GM21737 (cell line): ENCODE data around the gene WNT7A.
A peak's percentile ranks its signal among the peaks of the same experiment; 100 is the strongest.
"Not testable (repeated sequence)": the region's sequence is repeated elsewhere in the genome, so short reads cannot be mapped to it uniquely, and the experiment has no call there.

Experiments used
- ATAC-seq: cut with Tn5 transposase; IDR thresholded peaks from one replicate; pipeline ENCODE4 v1.9.1; 2021; ENCODE audit warnings: mild to moderate bottlenecking, moderate library complexity; ENCODE audit not compliant: unreplicated experiment

WNT7A gene

GRCh38 chr3:13879946-13880810 is at the start of gene WNT7A:
Gene WNT7A (minus strand): TSS chr3:13880071. CDS start chr3:13879816, 255 bp downstream.
- no peak for ATAC-seq

- not testable (repeated sequence) for ATAC-seq
These were observed 48.9 kb upstream of the WNT7A start for GRCh38 chr3:13928741-13929140.

- ATAC-seq, result no peak
These were observed 47.4 kb upstream of the WNT7A start for GRCh38 chr3:13927295-13927694.

GRCh38 chr3:13916375-13916774 is 36.5 kb upstream of the WNT7A start:
- ATAC-seq, result no peak

GRCh38 chr3:13902648-13903238 is 22.9 kb upstream of the WNT7A start:
- ATAC-seq, result no peak

- no peak for ATAC-seq
These were observed 22.2 kb upstream of the WNT7A start for GRCh38 chr3:13901935-13902584.

GRCh38 chr3:13898346-13898745 is 18.5 kb upstream of the WNT7A start:
- ATAC-seq, result no peak

DNA sequence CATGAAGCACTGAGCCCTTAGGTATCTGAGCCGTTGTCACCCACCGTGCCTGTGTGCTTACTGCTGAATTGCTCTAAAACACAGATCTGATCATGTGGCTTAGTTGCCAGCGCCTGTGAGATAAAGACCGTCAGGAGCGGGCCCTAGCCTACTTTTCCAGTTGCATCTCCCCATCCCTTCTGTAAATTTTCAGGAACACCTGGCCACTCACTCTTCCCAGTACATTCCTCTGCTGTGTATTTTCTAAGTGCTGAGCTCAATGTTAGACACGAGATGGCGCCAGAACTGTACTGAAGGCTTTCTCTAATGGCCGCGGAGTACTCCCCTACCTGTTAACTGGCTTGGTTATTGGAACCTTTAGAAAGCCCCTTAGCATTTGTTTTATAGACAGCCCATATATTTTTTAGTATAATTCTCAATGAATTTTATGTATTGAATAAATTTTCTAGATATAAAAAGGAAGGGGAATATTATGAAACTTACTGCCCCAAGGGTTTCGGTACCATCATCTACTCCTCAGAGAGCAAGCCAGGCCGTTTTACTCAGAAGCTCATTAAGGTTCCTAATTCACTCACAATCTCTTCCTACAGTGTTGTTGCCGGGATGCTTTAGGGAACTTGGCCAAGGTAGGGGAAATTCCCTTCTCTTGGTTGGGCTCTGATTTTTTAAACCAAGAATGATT is 16.7 kb upstream of the WNT7A start:
- no peak for ATAC-seq

- ATAC-seq, result peak; percentile 92
These were observed 15.6 kb upstream of the WNT7A start for GRCh38 chr3:13895155-13896105.

DNA sequence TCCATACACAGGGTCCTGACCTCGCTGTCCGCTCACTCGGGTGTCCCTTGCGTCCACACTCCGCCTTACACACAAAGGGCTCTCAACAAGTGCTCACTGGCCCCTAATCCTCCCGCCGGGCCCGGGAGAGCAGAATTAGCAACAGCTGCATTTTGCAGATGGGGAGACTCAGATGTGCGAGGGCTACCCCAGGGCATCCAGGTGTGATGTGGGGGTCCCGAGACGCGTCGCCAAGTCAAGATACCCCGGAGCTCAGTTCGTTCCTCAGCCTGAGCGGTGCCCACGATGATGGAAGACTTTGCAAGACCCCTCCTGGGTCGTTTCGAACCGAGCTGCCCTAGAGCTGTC is 14.9 kb upstream of the WNT7A start:
- no peak for ATAC-seq

DNA sequence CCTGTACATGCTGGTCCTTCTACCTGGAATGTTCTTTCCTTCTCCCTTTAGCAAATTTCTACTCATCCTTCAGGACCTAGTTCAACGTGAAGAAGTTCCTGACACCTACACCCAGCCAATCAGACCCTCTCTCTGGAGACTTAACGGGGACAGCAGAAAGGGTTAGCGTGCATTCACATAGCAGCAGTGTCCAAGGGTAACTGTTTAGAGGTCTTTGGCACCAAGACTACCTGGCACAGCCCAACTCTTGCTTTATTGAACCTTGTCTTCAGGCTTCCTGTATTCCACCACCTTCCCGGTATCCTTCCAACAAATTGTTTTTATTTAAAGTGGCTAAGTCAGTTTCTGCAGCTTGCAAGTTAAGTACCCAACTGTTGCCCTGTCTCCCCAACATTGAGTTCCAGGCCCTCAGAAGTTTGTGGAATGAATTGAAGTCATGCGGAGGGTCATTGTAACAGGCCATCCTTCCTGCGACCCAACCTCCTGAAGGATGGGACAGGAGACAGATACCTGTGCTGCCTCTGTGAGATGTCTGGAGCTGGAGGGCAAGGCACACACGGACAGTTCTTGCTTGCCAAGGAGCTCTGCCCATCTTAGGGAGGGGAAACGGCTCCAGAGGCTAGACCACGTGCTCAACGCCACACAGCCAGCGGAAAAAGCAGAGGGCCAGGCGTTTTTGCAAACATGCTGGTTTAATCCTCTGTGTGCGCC is 14.4 kb upstream of the WNT7A start:
- no peak for ATAC-seq

GRCh38 chr3:13892304-13892703 is 12.4 kb upstream of the WNT7A start:
- no peak for ATAC-seq

GRCh38 chr3:13891492-13892073 is 11.7 kb upstream of the WNT7A start:
- ATAC-seq, result no peak

GRCh38 chr3:13891017-13891392 is 11.1 kb upstream of the WNT7A start:
- ATAC-seq, result no peak

DNA sequence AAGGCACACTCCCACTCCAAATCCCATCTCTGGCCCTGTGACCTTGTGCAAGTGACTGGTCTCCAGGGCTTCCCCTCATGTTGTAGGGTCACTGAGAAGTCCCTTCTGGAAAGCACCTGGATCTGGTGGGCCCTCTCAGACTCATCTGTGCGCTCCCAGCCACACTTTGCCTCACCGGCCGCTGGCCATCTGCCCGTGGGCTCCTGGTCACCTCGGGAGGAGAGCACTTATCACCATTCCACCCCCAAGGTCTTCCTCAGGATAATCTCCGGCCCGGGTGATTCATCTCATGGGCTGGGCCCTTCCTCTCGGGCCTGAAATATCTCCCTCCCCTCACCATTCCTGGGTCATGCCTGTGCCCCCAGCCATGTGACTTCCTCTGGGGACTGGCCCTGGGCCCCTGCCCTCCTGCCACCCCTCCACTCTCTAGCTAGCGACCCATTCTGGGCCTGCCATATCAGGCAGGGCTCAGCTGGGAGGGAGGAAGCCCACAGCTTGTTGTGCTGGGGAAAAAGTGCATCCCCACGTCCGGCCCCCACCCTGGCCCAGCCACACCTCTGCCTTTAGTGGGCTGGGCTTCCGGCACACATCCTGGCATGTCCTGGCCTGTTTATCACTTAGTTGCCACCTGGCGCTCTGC is 10.6 kb upstream of the WNT7A start:
- no peak for ATAC-seq

GRCh38 chr3:13888576-13888975 is 8.7 kb upstream of the WNT7A start:
- no peak for ATAC-seq

GRCh38 chr3:13887495-13888300 is 7.8 kb upstream of the WNT7A start:
- ATAC-seq, result no peak

DNA sequence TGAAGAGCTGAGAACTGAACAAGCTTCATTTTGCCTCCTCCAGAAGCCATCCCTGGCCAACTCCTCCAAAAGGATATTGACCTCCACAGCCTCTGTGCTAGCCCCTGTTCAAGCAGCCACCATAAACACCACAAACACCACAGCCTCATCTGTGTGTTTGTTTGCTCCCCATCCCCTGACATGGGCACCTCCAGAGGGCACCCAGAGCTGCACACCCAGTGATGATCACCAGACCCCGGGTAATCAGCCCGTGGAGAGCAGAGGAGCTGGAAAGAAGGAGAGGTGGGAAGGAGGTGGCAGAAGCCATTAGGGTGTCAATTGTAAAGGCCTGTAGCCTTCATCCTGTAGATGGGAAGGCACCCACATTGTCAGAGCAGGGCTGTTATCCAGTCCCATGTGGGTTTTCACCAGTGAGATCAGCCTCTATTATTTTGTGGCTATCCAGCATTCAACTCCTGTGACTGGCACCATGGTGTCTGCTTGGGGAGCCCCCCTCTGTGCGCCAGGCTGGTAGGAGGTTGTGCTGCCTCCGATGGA is 6.8 kb upstream of the WNT7A start:
- ATAC-seq, result no peak
